Smooth muscle cell (in vitro differentiated cells): Measurements from ENCODE around the gene TGDS. TPM values are rescaled to one million over a fixed set of nuclear protein-coding genes. Genes with fewer than 3 reads are reported as not detected.

Source experiments
- DNase-seq: peaks from one replicate; lab custom pipeline; 2025; ENCODE audit not compliant: unreplicated experiment; lab: John Stamatoyannopoulos, UW
- H2AFZ ChIP-seq: fragments of 200-600 bp; sonication (generic); 2 replicates; pipeline ENCODE4 v1.6.0; 2016; ENCODE audit warnings: antibody characterized with exemption, low read depth, mild to moderate bottlenecking
- H3F3A ChIP-seq: fragments of 200-600 bp; sonication (generic); 2 replicates; pipeline ENCODE4 v1.6.0; 2017; ENCODE audit warnings: antibody characterized with exemption, low read depth
- H3K27ac ChIP-seq: fragments of 200-600 bp; sonication (generic); 2 replicates; pipeline ENCODE4 v1.5.1; 2016; ENCODE audit warnings: low read depth, mild to moderate bottlenecking
- H3K27me3 ChIP-seq: fragments of 200-600 bp; sonication (generic); 2 replicates; pipeline ENCODE4 v1.6.1; 2016; ENCODE audit warnings: low read depth, mild to moderate bottlenecking
- H3K36me3 ChIP-seq: fragments of 200-600 bp; sonication (generic); 2 replicates; pipeline ENCODE4 v1.5.1; 2016; ENCODE audit warnings: low read depth
- H3K4me1 ChIP-seq: fragments of 200-600 bp; sonication (generic); 2 replicates; pipeline ENCODE4 v1.5.1; 2016; ENCODE audit warnings: low read depth
- H3K4me2 ChIP-seq: fragments of 200-600 bp; sonication (generic); 2 replicates; pipeline ENCODE4 v1.6.0; 2016; ENCODE audit warnings: mild to moderate bottlenecking
- H3K4me3 ChIP-seq: fragments of 200-600 bp; sonication (generic); 2 replicates; pipeline ENCODE4 v1.5.1; 2016; ENCODE audit warnings: mild to moderate bottlenecking
- H3K79me2 ChIP-seq: fragments of 200-600 bp; sonication (generic); 2 replicates; pipeline ENCODE4 v1.6.0; 2016; ENCODE audit warnings: low read depth, mild to moderate bottlenecking
- H3K9ac ChIP-seq: fragments of 200-600 bp; sonication (generic); 2 replicates; pipeline ENCODE4 v1.6.0; 2016; ENCODE audit warnings: low read depth
- H3K9me3 ChIP-seq: fragments of 200-600 bp; sonication (generic); replicated peaks from 2 replicates; pipeline ENCODE4 v1.5.1; 2016; ENCODE audit warnings: low read depth
- H4K20me1 ChIP-seq: fragments of 200-600 bp; sonication (generic); 2 replicates; pipeline ENCODE4 v1.6.0; 2016; ENCODE audit warnings: low read depth
- CTCF ChIP-seq: fragments of 200-600 bp; sonication (generic); IDR thresholded peaks from 2 replicates; pipeline ENCODE4 v1.5.1; 2017; ENCODE audit warnings: borderline replicate concordance, mild to moderate bottlenecking, antibody characterized with exemption; ENCODE audit not compliant: insufficient read depth, poor library complexity, severe bottlenecking
- WGBS: methylation state at CpG from one replicate; pipeline ENCODE4 v1.1.7; 2016; ENCODE audit warnings: low lambda C conversion rate; 5-methylcytosine and 5-hydroxymethylcytosine counted together
- polyA plus RNA-seq: library from polyadenylated mRNA; unstranded; fragments of >200 nt; fragmentation: Nextera tagmentation; extraction: Ambion mirVana; gene quantifications from 2 replicates; pipeline ENCODE4 v1.2.1, GENCODE V29; 2016
- total RNA-seq: library from RNA; depleted of rRNA; stranded (reverse); fragments of >200 nt; gene quantifications from 2 replicates; pipeline ENCODE4 v1.2.3, GENCODE V29; 2014

TGDS gene
- total and polyA plus RNA-seq, 2 experiments from 2014 or later, result 16.0 to 17.1 TPM

DNA sequence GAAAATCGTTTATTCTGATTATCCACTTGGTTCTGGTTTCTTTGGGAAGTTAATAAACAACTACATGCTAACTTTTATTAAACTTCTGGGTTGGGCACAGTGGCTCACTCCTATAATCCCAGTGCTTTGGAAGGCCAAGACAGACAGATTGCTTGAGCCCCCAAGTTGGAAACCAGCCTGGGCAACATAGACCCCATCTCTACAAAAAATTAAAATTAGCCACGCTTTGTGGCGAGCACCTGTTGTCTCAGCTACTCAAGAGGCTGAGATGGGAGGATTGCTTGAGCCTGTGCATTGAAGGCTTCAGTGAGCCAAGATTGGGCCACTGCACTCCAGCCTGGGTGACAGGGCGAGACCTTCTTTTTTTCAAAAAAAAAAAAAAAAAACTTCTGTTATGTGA is 27.4 kb upstream of the TGDS start:
- H3K27ac ChIP-seq, result no peak overlapping the region
- H3K9ac ChIP-seq, result no peak overlapping the region
- no peaks in the 10 kb centered on the region for H3K79me2 ChIP-seq
- no peaks in the 10 kb centered on the region for H3K4me1 ChIP-seq
- WGBS, result 98% methylated on average over 4 of the region's 4 CpGs
- H3K4me3 ChIP-seq, result no peak overlapping the region
- no peak overlapping the region for H3K4me2 ChIP-seq
- H3K27me3 ChIP-seq, result no peaks in the 10 kb centered on the region
- no peak for TF ChIP-seq CTCF
- peaks cover 32% of the 10 kb centered on the region for H4K20me1 ChIP-seq
- peaks cover 25% of the 10 kb centered on the region for H3K36me3 ChIP-seq
- DNase-seq, result no peak
- H2AFZ ChIP-seq, result no peak overlapping the region
- no peaks in the 10 kb centered on the region for H3F3A ChIP-seq
- H3K9me3 ChIP-seq, result no peaks in the 10 kb centered on the region

DNA sequence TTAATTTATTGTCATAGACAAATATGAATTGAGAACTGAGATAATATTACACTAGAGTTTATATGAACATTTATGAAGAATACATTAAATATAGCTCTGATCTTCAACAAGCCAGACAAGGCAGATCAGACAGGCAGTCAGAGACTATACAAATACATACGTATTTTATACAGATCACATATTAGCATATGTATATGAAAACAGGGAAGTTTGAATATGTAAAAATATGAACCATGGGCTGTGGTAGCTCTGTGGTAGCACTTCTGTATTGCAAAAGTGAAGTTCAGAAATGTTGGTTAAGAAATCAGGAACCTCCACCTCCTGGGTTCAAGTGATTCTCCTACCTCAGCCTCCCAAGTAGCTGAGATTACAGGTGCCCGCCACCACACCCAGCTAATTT is 26.4 kb upstream of the TGDS start:
- no peak for TF ChIP-seq CTCF
- 100% methylated on average over 2 of the region's 2 CpGs for WGBS
- Histone ChIP-seq H3K27ac (no peak overlapping the region), H2AFZ (no peak overlapping the region), H3K4me2 (no peak overlapping the region), H3K4me1 (no peaks in the 10 kb centered on the region), H3F3A (no peaks in the 10 kb centered on the region), H3K9ac (no peak overlapping the region), H3K4me3 (no peak overlapping the region), H3K9me3 (no peaks in the 10 kb centered on the region), H4K20me1 (peaks cover 42% of the 10 kb centered on the region), H3K27me3 (no peaks in the 10 kb centered on the region), H3K36me3 (peaks cover 25% of the 10 kb centered on the region), H3K79me2 (no peaks in the 10 kb centered on the region)
- no peak for DNase-seq

DNA sequence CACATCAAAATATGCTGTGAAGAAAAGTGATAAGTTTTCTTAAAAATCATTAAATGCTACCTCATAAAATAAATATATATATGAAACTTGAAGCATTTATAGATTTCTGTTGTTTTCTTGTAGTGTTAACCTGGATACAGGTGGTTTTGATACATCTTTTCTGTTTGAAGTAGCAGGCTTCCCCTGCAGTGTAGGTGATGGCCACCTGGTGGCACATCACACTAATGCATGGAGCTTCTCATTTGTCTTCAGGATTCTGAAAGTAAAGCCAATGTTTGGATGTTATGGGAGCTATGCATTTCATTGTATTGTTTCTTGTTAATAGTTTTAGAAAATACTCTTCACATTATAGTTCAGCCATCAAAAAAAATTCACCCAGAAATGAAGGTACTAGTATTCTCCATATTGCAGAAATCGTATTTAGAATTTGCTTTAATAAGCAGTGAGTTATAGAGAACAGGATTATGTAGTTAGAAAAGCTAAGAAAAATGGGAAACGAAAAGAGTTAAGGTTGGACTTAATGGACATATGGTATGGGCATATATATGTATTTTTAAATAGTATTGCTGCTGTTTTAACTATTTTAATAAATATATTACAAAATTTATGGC is 24.4 kb upstream of the TGDS start:
- Histone ChIP-seq H3K4me3 (no peak overlapping the region), H3K9me3 (no peaks in the 10 kb centered on the region), H3K27me3 (no peaks in the 10 kb centered on the region), H3K4me2 (no peak overlapping the region), H3K4me1 (no peaks in the 10 kb centered on the region), H2AFZ (no peak overlapping the region), H3K27ac (no peak overlapping the region), H3K9ac (no peak overlapping the region), H4K20me1 (peaks cover 61% of the 10 kb centered on the region), H3K79me2 (peaks cover 5% of the 10 kb centered on the region), H3K36me3 (peaks cover 20% of the 10 kb centered on the region), H3F3A (no peaks in the 10 kb centered on the region)
- DNase-seq, result no peak
- 85% methylated on average over 2 of the region's 2 CpGs for WGBS
- peak; percentile 55 for TF ChIP-seq CTCF

- no peak overlapping the region for H3K4me3 ChIP-seq
- H4K20me1 ChIP-seq, result peaks cover 87% of the 10 kb centered on the region
These were observed 21.5 kb upstream of the TGDS start for GRCh38 chr13:94617389-94618000.

More at GRCh38 chr13:94617389-94618000, 21.5 kb upstream of the TGDS start:
- Histone ChIP-seq H3F3A (no peaks in the 10 kb centered on the region), H3K79me2 (peaks cover 15% of the 10 kb centered on the region), H3K9me3 (no peaks in the 10 kb centered on the region), H3K4me2 (no peak overlapping the region), H3K36me3 (peaks cover 26% of the 10 kb centered on the region), H3K4me1 (no peaks in the 10 kb centered on the region), H3K27me3 (no peaks in the 10 kb centered on the region), H3K27ac (no peak overlapping the region), H3K9ac (no peak overlapping the region), H2AFZ (no peak overlapping the region)
- peak; percentile 51 for TF ChIP-seq CTCF
- no peak for DNase-seq
- 86% methylated on average over 4 of the region's 4 CpGs for WGBS
